Activated CD4-positive, alpha-beta T cell treated with anti-CD3 and anti-CD28 coated beads, Interleukin-10, Interleukin-2, amounts not matched to agents 100 ng/mL and 50 ng/mL, durations not matched to agents 16 hours and 8 hours (primary cell): ENCODE measurements around the gene DNAI4.
"Not testable (repeated sequence)": the region's sequence is repeated elsewhere in the genome, so short reads cannot be mapped to it uniquely, and the experiment has no call there.

ENCODE experiments used
- DNase-seq: peaks from one replicate; pipeline ENCODE4 v3.0.0-alpha.2; 2020

Gene DNAI4

DNA sequence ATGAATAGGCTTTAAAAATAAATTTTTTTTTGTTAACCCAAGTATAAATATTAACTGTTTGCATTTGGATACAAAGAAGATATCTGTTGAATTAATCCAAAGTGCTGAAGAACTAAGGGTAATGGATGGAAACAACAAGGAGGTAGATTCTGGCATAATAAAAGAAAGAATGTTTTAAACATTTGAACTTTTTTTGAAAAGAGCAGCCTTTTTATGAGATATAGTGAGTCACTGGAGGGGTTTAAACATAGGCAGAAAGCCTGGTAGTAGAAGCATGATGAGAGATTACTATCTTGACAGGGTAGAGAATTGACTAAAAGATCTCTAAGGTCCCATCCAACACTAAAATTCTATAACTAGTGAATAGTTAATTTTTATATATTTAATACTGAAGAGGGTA is 2.9 kb upstream of the DNAI4 start:
- no peak for DNase-seq

DNA sequence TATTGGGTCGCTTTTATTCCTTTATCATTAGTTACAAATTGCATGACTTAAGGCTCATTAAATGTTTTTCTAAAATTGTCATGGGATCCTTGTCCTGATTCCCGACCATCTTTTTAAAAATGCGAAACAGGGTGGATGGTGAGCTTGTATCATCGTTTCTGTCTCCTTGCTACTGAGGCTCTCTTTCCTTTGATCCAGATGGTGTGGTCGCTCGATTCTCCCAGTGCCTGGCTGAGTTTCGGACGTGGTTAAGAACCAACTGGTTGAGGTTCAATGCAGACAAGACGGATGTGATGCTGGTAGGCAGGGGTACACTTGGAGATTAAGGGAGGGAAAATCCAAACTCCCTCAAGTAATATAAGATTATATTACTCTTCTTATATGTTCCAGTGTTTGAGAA is 1.3 kb upstream of the DNAI4 start:
- no peak for DNase-seq

DNA sequence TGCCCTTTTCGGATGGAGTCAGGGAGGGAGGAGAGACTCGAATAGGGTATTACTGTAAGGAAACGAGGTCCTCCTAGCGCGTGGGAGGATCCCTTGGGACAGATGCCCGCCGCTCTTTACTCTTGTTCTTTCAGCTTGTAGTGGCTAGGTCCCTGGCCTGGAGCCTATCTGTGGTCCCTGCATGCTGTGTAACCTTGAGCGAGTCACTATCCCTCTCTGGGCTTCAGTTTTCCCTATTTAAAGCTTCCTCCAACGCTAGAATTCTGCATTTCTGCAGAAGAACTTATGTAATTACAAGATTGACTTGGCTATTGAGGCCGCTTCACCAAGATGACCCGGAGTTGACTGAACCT is 878 bp upstream of the DNAI4 start:
- DNase-seq = no peak

DNA sequence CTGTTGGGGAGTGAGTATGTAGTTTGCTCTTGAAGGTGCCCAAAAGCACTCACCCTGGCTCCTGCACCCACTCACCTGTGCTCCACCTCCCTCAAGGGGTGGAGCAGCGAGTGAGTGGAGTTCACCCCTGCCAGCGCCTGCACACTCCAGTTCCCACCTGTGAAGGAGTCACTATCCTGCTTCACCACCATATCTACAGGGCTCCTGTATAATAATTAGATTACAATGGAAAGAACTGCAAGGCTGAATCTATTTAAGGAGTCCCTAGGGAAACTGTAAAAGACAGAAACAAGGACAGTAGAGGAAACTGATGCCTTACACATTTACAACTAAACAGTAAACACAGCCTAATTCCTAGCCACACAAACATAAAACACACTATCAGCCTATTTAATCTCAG is 4.1 kb downstream of the DNAI4 start:
- DNase-seq = no peak

DNA sequence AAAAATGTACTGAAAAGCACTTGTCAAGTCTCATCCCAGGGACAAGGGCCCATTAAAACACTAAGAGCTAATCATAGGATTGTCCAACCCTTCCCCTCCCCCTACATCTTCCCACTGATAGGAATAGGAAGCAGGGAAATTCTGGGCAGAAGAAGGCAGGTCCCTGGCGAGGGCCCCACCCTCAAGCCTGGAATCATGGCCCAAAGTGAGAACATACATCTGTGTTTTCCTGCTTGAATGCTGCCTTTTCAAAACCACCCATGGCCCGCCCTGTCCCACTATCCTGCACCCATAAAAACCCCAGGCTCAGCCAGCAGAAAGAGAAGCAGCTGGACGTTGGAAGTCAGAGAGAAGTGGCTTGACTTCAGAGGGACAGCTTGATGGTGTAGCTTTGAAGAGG is 4.8 kb downstream of the DNAI4 start:
- no peak for DNase-seq

DNA sequence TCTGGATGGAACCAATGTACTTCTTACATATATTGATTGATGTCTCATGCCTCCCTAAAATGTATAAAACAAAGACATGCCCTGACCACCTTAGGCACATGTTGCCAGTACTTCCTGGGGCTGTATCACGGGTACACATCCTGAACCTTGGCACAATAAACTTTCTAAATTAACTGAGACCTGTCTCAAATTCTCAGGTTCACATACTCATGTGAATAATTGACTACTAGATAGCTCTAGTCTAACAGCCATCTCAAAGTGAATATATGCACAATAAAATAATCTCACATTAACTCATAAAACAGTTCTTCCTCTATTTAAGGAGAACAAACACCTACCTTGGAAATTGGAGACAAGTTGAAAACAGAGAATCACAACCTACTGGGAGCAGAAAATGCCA is 5.6 kb downstream of the DNAI4 start:
- no peak for DNase-seq

DNA sequence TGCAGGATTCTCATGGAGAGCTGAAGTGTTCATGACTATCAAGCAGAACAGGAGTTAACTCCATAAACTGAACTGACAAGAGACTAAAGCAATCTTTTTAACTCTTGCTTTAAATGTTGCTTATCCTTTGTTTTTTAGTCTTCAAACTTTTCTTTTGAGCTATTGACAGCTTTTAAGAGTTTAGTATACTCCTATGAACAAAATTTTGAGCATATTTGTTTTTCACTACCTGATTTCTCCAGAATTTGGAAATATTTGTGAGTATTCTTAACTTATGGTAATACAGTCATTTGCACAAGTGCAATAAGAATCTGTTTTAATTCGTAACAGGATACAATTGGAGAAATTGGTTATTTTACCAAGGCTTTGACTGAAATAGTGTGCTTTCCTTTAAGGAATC is 7.2 kb downstream of the DNAI4 start:
- DNase-seq = no peak

DNA sequence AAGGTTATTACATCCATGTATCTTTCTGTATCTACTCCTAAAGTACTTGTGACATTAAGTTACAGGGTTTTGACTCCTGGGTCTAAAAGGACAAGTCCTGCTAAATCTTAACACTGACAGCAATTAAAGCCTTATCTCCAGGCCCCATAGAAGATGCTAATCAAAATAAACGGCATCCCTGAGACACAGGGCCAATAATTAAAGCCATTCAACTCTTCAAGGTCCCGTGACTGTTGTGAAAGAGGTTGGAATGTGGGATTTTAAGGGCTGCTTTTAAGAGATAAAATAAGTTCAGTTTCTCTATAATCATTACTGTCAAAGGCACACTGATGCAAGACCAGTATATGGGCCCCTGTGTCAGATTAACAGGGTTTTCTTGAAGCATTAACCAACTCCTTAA is 8.3 kb downstream of the DNAI4 start:
- DNase-seq = no peak

DNA sequence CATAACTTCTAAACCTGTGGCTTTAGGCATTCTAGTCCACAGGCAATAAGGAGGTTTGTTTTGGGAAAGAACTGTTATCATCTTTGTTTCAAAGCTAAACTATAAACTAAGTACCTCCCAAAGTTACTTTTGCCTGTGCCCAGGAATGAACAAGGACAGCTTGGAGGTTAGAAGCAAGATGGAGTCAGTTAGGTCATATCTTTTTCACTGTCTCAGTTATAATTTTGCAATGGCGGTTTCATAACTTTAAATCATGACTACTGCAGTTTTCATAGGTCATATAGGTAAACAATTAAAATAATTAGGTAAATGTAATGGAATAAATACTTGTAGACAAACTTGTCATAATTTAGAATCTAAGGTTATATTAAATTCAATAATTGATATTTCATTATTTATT is 9.5 kb downstream of the DNAI4 start:
- DNase-seq = not testable (repeated sequence)

DNA sequence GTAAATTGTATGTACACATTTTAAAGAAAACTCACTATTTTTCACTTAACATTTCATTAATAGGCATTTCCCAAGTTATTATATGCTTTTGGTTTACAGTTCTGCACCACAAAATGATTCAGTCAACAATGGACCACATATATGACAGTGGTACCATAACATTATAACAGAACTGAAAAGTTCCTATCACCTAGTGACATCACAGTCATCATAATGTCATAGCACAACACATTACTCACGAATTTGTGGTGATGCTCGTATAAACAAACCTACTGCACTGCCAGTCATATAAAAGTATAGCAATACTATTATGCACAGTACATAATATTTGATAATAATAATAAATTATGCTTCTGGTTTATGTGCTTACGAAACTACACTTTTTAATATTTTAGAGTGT is 30.9 kb downstream of the DNAI4 start:
- peak; percentile 1 for DNase-seq

DNA sequence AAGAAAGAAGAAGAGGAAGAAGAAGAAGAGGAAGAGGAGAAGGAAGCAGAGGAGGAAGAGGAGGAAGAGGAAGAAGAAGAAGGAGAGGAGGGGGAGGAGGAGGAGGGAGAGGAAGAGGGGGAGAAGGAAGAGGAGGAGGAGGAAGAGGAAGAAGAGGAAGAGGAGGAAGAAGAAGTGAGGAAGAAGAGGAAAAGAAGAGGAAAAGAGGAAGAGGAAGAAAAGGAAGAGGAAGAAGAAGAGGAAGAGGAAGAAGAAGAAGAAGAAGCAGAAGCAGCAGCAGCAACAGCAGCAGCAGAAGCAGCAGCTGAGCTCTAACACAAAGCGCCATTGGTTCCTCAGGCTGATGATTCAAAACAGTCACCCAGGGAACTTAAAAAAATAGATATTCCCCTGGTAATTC is 34.0 kb downstream of the DNAI4 start:
- DNase-seq = no peak

DNA sequence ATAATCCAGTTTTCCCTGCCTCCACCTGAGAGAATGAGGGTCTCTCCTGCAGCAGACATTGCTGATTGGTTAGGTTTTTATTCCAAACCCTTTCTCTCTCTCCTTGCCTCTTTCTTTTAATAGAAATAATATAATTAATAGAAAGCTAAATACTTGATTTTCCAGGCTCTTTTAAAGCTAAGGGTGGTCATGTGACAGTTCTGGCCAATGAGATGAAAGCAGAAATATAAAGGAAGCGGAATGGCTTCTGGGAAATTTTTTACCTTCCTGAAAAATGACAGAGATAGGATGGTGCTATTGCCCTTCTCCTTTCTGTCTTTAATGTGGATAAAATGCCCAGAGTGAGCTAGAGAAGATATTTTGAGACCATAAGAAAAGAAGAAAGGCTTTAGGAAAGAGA is 35.6 kb downstream of the DNAI4 start:
- no peak for DNase-seq

DNA sequence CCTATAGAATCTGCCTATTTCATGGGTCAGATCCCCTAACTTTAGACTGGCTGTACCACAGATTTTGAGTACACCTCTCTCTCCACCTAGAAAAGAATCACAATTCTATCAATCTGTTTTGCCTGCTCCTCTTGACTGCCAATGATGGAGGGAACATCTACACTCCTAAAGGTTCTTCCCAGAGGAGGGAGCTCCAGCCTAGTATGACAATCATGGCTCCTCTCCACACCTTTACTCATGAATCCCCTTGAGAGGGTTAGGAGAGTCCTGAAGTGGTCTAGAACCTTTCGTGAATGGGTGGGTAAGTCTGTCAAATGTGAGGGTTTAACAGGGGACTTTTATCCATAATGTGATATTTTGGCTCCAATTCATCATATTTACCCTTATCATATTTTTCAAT is 48.0 kb downstream of the DNAI4 start:
- DNase-seq = no peak

DNA sequence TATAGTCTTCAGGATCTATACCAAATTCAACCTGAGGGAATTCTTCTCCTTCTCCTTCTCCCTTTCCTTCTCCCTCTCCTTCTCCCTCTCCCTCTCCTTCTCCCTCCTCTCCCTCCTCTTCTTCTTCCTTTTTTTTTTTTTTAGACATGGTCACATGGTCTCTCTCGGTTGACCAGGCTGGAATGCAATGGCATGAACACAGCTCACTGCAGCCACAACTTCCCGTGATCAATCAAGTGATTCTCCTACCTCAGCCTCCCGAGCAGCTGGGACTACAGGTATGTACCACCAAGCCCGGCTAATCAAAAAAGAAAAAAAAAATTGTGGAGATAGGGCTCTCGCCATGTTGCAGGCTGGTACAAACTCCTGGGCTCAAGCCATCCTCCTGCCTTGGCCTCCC is 51.5 kb downstream of the DNAI4 start:
- DNase-seq = no peak

DNA sequence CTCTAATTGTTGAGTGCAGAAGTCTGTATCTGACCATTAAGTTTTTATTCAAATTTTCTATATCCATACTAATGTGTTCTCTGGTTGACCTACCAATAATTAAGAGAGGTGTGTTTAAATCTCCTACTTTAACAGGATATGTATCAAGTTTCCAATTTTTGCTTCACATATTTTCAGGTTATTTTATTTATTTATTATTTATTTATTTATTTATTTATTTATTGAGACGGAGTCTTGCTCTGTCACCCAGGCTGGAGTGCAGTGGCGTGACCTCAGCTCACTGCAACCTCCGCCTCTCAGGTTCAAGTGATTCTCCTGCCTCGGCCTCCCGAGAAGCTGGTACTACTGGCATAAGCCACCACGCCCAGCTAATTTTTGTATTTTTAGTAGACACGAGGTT is 52.6 kb downstream of the DNAI4 start:
- DNase-seq = not testable (repeated sequence)

DNA sequence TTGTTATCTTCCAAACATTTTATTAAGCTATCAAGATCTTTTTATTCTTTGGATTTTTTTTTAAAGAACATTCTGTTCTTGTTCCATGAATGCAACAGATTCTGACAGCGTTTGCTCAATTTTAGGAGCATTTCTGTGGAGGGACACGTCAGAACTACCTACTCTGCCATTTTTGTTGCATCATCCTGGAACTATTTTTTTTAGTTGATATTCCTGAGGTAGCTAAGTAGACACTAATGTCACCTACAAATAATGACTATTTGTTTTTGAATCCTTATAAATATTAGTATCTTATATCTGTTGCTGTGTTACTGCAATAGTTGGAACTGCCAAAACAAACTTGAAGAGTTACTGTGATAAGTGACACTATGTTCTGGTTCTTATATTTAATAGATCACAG is 57.2 kb downstream of the DNAI4 start:
- no peak for DNase-seq

DNA sequence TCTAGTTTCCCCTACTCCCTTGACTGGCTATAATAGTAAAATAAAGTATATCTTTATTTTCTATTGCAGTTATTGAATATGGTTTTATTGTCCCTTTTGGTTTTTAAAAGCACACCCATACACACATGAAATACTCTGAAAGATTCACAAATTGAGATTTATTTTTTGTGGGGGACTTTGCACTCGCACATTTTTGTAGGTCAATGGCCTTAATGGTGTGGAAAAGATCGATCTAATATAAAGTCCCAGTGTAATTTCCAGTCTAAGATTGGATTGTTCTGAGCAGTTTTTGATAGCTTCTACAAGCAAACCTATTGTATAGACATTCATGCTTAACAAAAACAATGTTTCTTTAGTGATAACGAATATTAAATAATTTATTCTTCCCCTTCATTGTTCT is 64.1 kb downstream of the DNAI4 start:
- no peak for DNase-seq

DNA sequence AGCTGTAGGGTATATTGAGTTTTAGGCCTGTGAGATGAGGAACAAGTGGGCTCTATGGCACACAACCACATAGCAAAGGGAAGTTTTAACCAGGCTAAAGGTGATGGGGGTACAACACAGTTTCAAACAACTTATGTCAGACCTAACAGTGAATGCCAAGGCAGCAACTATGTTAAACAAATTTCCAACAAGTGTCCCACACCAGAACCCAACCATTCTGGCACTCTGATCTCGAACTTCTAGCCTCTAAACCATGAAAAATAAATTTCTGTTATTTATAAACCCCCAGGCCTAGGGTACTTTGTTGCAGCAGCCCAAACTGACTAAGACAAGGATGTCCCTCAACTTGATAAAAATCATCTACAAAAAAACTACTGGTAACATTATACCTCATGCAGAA is 71.3 kb downstream of the DNAI4 start:
- no peak for DNase-seq

DNA sequence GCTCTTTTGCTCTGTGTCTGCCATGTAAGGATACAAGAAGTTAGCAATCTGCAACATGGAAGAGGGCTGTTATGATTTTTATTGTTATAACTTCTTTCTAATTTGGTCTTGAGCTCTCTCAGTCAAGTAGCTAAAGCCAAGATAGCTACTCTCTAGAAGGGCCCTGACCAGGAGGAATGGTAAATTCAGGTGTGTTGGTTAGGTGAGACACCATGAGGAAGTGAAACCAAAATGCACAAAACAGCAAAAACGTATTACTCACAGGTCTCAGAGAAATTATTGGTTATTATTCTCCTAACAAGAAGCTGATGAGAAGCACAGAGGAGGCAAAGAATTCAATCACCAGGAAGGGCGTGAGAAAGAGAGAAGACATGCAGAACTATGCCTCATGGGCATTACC is 71.8 kb downstream of the DNAI4 start:
- no peak for DNase-seq

DNA sequence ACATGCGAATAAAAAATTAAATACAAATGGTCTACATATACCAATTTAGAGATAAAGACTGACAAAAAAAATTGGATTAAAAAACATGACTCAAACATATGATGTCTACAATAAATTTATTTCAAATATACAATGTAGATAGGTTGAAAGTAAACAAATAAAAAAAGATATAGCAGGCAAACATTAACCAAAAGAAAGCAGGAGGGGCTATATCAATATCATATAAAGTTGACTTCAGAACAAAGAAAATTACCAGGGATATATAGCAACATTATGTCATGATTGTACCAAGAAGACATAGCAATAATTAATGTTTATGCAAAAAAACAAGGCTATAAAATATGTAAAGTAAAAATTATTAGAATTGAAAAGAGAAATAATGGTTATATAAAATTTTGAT is 73.7 kb downstream of the DNAI4 start:
- DNase-seq = no peak

DNA sequence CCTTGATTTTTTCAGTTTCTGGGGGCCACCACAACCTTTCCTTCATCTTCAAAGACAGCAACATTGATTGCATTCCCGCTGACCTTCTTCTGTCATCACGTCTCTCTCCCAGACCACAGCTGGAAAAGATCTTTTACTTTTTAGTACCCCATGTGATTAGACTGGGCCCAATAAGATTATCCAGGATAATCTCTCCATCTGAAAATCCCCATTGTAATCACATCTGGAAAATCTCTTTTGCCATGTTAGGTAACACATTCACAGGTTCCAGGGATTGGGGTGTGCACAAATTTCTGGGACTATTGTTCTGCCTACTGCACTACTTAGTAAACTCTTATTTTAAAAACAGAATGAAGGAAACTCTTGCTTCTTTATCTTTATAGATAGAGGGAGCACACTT is 76.5 kb downstream of the DNAI4 start:
- no peak for DNase-seq

DNA sequence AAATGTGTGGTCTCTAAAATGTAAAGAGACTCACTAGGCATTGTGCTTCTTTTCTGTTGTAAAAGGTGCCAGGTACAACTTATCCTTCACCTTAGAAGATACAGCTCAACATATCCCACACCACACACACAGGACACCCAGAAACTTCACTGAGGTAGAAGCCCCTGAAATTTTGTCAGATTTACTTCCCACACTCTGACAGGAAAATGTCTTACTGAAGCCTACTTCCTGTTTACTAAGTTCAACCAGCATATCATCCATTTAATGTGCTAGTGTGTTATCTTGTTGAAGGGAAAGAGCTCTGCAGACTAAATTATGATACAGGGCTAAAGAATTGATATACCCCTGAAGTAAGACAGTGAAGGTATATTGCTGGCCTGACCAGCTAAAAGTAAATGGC is 83.7 kb downstream of the DNAI4 start:
- DNase-seq = no peak

DNA sequence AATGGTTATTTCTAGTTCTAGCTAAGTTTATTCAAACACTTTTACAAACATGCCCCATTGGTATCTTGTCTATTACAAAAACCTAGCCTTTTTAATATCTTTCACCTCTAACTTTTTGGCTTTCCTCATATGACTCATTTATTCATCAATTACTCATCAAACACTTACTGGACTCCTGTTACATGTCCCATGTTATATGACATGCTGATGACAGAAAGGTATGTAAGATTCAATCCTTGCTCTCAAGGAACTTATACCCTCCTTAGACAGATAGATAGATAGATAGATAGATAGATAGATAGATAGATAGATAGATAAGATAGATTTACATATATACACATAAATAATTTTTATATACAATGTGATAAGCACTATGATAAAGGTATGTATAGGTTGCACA is 89.7 kb downstream of the DNAI4 start:
- no peak for DNase-seq

DNA sequence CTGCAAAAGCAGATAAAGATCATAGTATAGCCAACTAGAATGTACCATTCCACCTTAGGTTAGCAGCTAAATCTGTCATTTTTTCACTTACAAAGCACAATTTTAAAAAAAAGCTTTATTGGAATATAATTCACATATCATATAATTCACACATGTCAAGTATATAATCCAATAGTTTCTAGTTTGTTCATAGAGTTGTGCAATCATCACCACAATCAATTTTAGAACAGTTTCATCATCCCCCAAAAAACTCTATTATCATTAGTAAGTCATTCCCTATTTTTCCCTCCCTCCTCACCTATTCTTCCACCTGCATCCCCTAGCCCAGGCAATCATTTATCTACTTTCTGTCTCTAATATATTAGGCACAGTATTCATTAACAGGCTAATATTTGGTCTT is 91.5 kb downstream of the DNAI4 start:
- no peak for DNase-seq

DNA sequence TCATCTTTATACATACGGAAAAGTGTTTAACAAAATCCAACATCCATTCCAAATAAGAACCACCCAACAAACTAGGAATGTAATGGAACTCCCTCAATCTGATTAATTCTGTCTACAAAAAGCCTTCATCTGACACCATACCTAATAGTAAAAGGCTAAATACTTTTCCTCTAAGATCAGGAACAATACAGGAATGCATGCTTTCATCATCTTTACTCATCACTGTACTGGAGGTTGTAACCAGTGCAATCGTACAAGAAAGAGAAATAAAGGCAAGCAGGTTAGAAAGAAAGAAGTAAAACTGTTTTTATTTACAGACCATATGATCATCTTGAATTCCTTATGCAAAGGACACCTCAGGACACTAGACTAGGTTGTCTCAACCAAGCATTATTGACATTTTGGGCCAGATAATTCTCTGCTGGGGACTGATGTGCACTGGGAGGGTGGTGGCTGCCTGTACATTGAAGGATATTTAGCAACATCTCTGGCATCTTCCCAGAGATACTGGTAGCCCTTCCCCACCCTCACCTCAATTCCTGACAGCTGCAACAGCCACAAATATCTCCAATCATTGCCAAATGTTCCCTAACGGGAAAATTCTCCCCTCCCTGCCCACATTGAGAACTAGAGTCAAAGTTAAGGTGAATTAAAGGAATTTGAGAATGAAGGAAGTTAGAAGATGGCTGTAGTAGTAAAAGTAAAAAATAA is 93.0 kb downstream of the DNAI4 start:
- no peak for DNase-seq

DNA sequence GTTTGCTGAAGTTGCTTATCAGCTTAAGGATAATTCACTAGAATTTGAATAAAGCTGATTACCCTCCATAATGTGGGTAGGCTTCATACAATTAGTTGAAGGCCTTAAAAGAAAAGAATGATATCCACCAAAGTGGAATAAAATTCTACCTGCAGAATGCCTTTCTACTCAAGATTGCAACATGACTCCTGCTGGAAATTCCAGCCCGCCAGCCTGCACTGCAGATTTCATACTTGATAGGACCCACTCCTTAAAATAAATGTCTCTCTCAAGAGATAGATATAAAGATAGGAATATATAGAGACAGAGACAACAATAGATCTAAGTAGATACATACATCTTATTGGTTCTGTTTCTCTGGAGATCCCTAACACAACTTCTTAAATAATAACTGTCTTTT is 99.9 kb downstream of the DNAI4 start:
- DNase-seq = no peak
